Measurements from ENCODE around the gene GPR132.

DNA sequence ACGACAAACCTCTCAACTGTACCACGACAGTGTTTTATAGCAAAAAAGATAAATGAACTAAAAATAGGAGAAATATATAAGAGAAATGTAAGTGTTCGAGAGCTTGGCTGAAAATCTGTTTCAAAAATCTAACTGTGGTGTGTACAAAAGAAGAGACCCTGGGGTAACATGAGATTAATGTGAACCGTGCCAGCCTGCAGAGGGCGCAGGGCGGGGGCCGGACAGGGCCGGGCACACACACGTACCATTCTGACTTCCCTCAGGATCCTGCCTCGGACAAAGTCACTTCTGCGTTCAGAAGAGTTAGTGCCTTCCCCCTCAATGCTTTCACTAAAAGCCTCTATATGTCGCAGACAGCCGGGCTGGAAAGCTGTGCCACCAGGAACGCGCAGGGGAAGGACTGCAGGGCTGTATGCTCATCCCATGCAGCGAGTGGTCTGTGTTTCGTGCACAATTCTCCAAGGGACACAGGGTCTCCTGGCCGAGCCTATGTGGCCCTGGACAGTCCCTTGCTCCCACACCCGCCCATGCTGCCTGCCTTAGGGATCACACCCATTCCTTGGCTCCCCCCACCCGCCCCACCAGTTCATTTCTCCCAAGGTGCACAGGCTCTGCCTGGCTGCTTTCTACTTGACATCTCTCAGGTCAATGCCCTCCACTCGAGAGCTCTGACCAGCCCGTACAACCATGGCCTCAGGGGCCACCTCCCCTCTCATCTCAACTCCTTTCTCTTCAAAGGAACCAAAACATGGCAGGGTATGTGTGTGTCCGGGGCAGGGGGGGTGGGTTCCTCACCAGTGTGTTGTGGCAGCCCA lies 52.9 kb downstream of the GPR132 start:
- TF ChIP-seq, protein P1, sequence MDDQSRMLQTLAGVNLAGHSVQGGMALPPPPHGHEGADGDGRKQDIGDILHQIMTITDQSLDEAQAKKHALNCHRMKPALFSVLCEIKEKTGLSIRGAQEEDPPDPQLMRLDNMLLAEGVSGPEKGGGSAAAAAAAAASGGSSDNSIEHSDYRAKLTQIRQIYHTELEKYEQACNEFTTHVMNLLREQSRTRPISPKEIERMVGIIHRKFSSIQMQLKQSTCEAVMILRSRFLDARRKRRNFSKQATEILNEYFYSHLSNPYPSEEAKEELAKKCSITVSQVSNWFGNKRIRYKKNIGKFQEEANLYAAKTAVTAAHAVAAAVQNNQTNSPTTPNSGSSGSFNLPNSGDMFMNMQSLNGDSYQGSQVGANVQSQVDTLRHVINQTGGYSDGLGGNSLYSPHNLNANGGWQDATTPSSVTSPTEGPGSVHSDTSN (IDR thresholded peaks at IDR 0.05) = no peak
- TF ChIP-seq EP300 (IDR thresholded peaks at IDR 0.05) = no peak
- TF ChIP-seq CBX8 (IDR thresholded peaks at IDR 0.05) = no peak
- TF ChIP-seq RFX5 (IDR thresholded peaks at IDR 0.05) = no peak
- TF ChIP-seq, protein P2, sequence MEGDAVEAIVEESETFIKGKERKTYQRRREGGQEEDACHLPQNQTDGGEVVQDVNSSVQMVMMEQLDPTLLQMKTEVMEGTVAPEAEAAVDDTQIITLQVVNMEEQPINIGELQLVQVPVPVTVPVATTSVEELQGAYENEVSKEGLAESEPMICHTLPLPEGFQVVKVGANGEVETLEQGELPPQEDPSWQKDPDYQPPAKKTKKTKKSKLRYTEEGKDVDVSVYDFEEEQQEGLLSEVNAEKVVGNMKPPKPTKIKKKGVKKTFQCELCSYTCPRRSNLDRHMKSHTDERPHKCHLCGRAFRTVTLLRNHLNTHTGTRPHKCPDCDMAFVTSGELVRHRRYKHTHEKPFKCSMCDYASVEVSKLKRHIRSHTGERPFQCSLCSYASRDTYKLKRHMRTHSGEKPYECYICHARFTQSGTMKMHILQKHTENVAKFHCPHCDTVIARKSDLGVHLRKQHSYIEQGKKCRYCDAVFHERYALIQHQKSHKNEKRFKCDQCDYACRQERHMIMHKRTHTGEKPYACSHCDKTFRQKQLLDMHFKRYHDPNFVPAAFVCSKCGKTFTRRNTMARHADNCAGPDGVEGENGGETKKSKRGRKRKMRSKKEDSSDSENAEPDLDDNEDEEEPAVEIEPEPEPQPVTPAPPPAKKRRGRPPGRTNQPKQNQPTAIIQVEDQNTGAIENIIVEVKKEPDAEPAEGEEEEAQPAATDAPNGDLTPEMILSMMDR (IDR thresholded peaks at IDR 0.05) = peak; percentile 73
- TF ChIP-seq POLR2A (IDR thresholded peaks at IDR 0.05; ENCODE audit: low read length) = no peak
- no peak for TF ChIP-seq ESRRA (IDR thresholded peaks at IDR 0.05; ENCODE audit: borderline replicate concordance, low read length)

All from A549 (cell line).